NOMO-1 (cell line): ENCODE data around the gene LENG8.
A peak's percentile ranks its signal among the peaks of the same experiment; 100 is the strongest.

Experiments
- DNase-seq, 2 experiments: peaks; one replicate each; lab custom pipeline; 2025; ENCODE audit not compliant: unreplicated experiment in 2 of 2; lab: John Stamatoyannopoulos, UW

Gene LENG8

DNA sequence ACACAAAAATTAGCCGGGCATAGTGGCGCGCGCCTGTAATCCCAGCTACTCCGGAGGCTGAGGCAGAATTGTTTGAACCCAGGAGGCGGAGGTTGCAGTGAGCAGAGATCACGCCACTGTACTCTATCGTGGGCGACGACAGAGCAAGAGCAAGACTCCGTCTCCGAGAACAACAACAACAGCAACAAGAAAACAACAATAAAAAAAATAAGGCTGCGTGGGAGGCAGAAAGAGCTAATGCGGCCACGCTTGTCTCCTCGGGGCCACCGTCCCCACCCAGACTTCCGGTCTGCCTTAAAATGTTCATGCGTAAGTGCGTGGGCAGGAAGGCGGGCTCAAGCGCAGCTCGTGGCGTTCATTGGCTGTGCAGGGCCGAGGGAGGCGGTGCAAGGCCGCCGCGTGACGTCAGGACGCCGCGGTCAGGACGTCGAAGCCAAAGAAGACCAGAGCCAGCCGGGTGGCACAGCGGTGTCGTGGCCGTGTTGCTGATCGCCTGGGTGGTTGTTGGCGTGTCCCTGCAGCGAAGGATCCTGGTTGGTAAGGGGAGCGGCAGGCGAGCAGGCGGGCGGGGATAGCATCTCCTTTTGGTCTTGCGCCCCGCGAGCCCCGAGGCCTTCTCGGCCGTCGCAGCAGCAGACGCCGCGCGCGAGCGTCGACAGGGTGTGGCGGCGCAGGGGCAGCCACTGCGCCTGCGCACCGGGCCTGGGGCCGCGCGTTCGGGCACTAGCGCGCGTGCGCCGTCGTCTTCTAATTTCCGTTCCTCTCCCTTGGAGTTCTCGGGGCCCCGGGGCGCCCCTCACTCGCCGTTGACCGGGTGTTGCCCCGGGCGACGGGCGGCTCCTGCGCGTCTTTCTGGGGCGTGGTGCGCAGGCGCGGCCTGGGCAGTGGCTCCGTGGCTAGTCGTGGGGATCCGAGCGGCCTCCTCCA is at the start of gene LENG8:
LENG8 (plus strand) TSS at position 426 of the 927 bp plus-strand sequence. CDS start 2,146 bp downstream, outside the sequence.
- DNase-seq, result peak; percentile 94 to 99

DNA sequence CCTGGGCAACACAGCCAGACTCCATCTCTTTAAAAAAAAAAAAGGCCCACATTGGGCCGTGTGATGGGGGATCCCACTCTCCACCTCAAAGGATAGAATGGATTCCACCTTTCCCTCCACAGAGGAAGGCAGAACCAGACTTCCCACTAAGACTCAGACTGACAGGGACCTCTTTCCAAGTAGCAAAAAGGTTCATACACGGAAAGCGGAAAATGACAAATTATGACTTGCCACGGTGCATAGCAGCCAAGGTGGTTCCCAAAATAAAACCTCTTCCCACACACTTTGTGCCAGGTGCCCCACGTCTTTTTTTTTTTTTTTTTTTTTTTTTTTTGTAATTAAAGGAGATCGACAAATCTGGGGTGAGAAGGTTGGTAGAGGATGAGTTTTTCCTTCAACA is 48.1 kb upstream of the LENG8 start:
- DNase-seq, result no peak

- DNase-seq, result no peak
Observed at GRCh38 chr19:54403054-54403453, 45.9 kb upstream of the LENG8 start.

- DNase-seq, result no peak
Observed at GRCh38 chr19:54405628-54406027, 43.4 kb upstream of the LENG8 start.

DNA sequence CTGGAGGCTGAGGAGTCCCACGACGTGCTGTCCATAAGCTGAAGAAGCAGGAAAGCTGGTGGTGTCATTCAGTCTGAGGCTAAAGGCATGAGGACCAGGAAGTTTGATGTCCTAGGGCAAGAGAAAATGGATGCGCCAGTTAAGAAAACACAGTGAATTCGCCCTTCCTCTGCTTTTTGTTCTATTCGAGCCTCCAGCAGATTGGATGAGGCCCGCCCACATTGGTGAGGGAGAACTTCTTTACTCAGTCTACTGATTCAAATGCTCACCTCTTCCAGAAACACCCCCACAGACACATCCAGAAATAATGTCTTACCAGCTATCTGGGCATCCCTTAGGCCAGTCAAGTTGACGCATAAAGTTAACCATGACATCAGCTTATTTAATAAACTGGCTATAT is 41.2 kb upstream of the LENG8 start:
- no peak for DNase-seq

DNA sequence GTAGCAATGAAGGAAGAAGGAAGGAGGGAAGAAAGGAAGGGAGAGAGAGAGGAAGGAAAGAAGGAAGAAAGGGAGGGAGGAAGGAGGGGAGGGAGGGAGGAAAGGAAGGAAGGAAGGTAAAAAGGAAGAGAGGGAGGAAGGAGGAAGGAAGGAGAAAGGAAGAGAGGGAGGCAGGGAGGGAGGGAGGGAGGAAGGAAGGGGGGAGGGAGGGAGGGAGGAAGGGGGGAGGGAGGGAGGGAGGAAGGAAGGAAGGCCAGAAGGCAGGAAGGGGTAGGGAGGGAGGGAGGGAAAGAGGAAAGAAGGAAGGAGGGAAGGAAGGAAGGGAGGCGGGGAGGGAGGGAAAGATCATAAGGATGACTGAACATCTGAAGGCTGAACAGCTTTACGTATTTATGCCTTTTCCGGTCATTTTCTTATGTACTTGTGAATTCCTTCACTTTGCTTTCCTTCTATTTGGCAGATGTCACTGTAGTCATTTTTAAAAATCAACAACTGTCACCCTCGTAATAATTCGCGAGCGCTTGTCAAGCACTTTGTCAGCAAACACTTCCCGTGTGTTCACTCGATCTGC is 40.5 kb upstream of the LENG8 start:
- DNase-seq, result no peak

DNA sequence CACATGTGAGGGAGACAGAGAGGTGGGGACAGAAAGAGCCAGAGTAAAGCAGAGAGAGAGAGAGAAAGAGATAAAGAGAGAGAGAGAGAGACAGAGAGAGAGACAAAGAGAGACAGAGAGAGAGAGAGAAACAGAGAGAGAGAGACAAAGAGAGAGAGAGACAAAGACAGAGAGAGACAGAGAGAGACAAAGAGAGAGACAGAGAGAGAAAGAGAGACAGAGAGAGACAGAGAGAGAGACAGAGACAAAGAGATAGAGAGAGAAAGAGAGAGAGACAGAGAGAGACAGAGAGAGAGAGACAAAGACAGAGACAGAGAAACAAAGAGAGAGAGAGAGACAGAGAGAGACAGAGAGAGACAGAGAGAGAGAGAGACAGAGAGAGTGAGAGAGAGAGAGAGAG is 38.0 kb upstream of the LENG8 start:
- no peak for DNase-seq

DNA sequence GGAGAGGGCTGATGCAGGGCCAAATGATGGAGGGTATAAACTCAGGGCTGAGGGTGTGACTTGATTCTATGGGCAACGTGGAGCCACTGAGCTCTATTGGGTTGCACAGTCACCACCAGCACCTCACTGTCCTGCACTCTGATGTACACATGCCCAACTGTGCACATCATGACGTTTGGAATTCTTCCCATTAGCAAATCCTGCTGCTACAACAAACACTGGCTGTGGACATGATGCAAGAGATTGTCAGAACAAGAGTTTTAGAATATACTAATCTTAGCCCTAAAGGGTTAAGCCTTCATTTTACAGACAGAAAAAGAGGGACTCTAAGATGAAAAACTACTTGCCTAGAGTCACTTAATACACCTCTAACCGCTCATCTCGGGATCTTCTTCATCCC is 36.1 kb upstream of the LENG8 start:
- no peak for DNase-seq

GRCh38 chr19:54414156-54414555 is 34.8 kb upstream of the LENG8 start:
- DNase-seq, result no peak

DNA sequence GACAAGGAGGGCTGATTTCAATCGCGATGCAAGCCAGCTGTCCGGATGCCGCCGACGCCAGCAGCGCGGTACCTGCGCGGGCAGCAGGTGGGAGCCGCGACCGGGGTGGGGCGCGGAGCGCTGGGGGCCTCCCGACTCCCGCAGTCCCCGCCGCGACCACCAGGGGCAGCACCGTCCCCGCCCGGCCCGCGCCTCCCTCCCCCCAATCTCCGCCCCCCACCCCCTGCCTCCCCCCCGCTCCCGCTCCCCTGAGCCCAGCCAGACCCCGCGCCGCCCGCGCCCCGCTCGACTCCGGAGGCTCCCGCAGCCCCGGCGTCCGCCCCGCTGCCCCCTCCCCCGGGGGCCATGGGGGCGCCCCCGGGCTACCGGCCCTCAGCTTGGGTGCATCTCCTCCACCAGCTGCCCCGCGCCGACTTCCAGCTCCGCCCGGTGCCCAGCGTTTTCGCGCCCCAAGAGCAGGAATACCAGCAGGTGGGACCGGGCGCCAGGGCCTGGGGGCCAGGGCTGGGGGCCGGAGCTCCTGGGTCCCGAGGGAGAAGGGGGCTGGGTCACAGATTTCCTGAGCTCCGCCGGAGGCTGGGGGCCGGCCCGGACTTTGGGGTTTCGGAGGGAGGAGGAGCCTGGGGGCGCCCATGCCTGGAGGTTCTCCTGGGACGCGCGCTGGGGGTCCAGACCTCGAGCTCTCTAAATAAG is 33.6 kb upstream of the LENG8 start, which contains the start of gene TTYH1:
TTYH1 (plus strand) TSS at position 257 of the 693 bp plus-strand sequence; CDS start at position 346, 89 bp downstream.
- DNase-seq, result no peak

GRCh38 chr19:54415901-54416673 is 32.9 kb upstream of the LENG8 start:
- DNase-seq, result no peak

DNA sequence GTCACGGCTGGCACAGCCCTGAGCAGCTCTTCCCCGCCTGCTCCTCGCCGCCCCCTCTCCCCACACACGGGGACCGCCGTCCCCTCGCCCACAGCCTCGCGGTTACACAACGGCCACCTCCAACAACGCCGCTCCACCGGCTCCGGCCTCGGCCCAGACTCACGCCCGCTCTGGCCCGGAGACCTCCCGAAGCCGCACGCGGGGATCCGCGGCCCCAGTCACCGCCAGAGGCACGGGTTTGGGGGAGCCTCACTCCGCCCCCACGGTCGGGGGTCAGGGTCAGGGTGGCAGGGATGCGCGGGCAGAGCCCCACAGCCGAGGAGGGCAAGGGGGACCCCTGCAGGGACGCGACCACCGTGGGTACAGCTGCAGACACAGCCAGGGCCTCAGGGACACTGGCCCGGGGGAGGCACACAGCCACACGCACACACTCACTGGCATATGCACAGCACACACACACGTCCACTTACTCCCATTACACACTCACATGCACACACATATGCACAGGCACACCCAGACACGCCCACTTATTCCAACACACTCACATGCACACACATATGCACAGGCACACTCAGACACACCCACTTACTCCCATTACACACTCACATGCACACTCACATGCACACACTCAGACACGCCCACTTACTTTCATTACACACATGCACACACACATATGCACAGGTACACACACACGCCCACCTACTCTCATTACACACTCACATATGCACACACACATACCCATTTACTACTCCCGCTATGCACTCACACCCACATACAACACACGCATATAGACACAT is 32.1 kb upstream of the LENG8 start:
- DNase-seq, result no peak

GRCh38 chr19:54418030-54418929 is 30.7 kb upstream of the LENG8 start:
- DNase-seq, result peak in 1 of 2 experiments; percentile 36

DNA sequence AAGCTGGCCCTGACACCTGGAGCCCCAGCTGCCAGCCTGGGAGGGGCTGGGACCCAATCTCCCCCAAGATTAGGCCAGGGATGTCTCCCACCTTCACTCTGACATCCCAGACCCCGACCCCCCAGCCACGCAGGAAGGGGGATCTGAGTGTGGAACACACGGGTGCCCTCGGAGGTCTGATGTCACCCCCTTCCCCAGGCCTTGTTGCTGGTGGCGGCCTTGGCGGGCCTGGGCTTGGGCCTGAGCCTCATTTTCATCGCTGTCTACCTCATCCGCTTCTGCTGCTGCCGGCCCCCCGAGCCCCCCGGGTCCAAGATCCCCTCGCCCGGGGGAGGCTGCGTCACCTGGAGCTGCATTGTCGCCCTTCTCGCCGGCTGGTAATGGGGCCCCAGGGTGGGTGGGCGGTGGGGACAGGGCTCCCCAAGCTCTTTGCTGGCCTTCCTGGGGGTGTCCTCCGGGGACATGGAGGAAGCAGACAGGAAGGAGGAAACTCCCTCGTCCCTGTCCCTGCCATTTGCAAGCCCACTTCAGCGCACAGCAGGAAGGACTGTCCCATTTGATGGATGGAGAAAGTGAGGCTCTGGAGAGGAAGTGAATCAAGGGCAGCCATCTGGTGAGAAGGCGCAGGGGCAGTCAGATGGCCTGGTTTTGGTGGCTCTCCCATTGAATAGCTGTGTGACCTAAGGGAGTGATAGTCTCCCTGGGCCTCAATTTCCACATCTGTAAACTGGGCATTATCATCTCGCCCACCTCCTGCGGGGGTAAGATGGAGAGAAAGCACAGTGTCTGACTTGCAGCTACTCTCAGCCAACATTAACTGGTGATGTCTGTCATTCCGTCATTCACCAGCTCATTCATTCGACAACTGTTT is 29.8 kb upstream of the LENG8 start:
- DNase-seq, result no peak

DNA sequence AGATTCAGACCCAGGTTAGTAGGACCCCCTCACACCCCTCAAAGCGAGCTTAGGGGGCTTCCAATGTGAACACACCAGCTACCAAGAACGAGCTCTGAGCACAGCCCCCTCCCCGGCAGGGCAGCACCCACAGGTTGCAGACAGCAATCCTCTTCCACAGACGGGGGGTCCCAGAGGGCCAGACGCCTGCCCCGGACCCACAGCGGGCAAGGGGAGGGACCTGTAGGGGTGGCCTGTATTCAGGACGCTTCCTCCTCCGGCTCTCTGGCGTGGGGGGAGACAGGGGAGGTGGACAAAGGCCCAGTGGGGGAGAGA is 29.0 kb upstream of the LENG8 start:
- DNase-seq, result no peak

- DNase-seq, result no peak
Observed at GRCh38 chr19:54420383-54421168, 28.4 kb upstream of the LENG8 start.

GRCh38 chr19:54421169-54421516 is 27.9 kb upstream of the LENG8 start:
- no peak for DNase-seq
